Uterus (tissue), 2 donors: ENCODE measurements around the gene AXIN1.

ENCODE experiments used
- CTCF ChIP-seq, 4 experiments: fragments of 200-600 bp in 2 of 4; fragments of 450-650 bp in 2 of 4; sonication (generic) in 2 of 4; IDR thresholded peaks; one replicate each; pipeline ENCODE4 v1.5.1; 2016 to 2019; ENCODE audit warnings: antibody characterized with exemption in 4 of 4, mild to moderate bottlenecking in 2 of 4, moderate library complexity in 1 of 4
- POLR2A ChIP-seq, 2 donors: fragments of 450-650 bp; IDR thresholded peaks; one replicate each; pipeline ENCODE4 v1.6.1; 2016; ENCODE audit warnings: antibody characterized with exemption in 2 of 2, mild to moderate bottlenecking in 1 of 2, moderate library complexity in 1 of 2

GRCh38 chr16:340370-341091 is 12.0 kb downstream of the AXIN1 start:
- TF ChIP-seq CTCF (IDR thresholded peaks at IDR 0.05): no peak
- TF ChIP-seq POLR2A (IDR thresholded peaks at IDR 0.05): no peak
